HG03280 (cell line): ENCODE measurements around the gene PRIMA1.

Experiments used
- ATAC-seq: cut with Tn5 transposase; IDR thresholded peaks from one replicate; pipeline ENCODE4 v1.9.1; 2021; ENCODE audit warnings: mild to moderate bottlenecking, moderate library complexity; ENCODE audit not compliant: unreplicated experiment

PRIMA1 gene

GRCh38 chr14:93759719-93760307 is 28.5 kb downstream of the PRIMA1 start:
- no peak for ATAC-seq

GRCh38 chr14:93757206-93757605 is 31.1 kb downstream of the PRIMA1 start:
- no peak for ATAC-seq

GRCh38 chr14:93753647-93754046 is 34.6 kb downstream of the PRIMA1 start:
- no peak for ATAC-seq

GRCh38 chr14:93752980-93753561 is 35.2 kb downstream of the PRIMA1 start:
- ATAC-seq: no peak

GRCh38 chr14:93751946-93752655 is 36.2 kb downstream of the PRIMA1 start:
- ATAC-seq: no peak

- ATAC-seq: no peak
Observed at GRCh38 chr14:93749076-93749420, 39.2 kb downstream of the PRIMA1 start.

GRCh38 chr14:93748208-93749075 is 39.8 kb downstream of the PRIMA1 start:
- no peak for ATAC-seq

GRCh38 chr14:93747560-93747959 is 40.7 kb downstream of the PRIMA1 start:
- ATAC-seq: no peak

- no peak for ATAC-seq
Observed at GRCh38 chr14:93747102-93747501, 41.2 kb downstream of the PRIMA1 start.

GRCh38 chr14:93745603-93746273 is 42.5 kb downstream of the PRIMA1 start:
- no peak for ATAC-seq

- no peak for ATAC-seq
Observed at GRCh38 chr14:93744876-93745275, 43.4 kb downstream of the PRIMA1 start.

GRCh38 chr14:93744176-93744575 is 44.1 kb downstream of the PRIMA1 start:
- ATAC-seq: no peak

- ATAC-seq: no peak
Observed at GRCh38 chr14:93743270-93744060, 44.8 kb downstream of the PRIMA1 start.

GRCh38 chr14:93742761-93743160 is 45.5 kb downstream of the PRIMA1 start:
- ATAC-seq: no peak

- no peak for ATAC-seq
Observed at GRCh38 chr14:93741556-93742230, 46.6 kb downstream of the PRIMA1 start.

- ATAC-seq: no peak
Observed at GRCh38 chr14:93737634-93738033, 50.7 kb downstream of the PRIMA1 start.

GRCh38 chr14:93736378-93737014 is 51.8 kb downstream of the PRIMA1 start:
- no peak for ATAC-seq

GRCh38 chr14:93735206-93735605 is 53.1 kb downstream of the PRIMA1 start:
- ATAC-seq: no peak
